ENCODE data around the gene CCL8. TPM values are rescaled to one million over a fixed set of nuclear protein-coding genes. Genes with fewer than 3 reads are reported as not detected.

CCL8 gene
- total and polyA plus RNA-seq, 7 donors = 1.6 to 12.5 (median 4.5) TPM; not detected in 3

DNA sequence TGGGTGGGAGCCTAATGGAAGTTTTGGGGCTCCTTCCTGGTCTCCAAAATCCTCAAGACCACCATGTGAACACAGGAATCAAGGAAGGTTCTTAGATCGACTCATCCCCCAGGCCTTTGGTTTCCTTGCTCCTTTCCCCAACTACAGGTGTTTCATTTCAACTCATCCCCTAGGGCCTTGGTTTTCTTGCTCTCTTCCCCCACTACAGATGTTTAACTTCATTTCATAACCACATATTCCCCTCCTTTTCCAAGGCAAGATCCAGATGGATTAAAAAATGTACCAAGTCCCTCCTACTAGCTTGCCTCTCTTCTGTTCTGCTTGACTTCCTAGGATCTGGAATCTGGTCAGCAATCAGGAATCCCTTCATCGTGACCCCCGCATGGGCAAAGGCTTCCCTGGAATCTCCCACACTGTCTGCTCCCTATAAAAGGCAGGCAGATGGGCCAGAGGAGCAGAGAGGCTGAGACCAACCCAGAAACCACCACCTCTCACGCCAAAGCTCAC is 33.9 kb upstream of the CCL8 start, which contains the start of gene CCL11:
Gene CCL11, plus strand, starts transcription at position 457 of the 507 bp plus-strand sequence. CDS start 67 bp downstream, outside the sequence.
- peak within 1 kb of the TSS in 3 of 4 donors; percentile 16 to 19 (median 17) for H3K4me3 ChIP-seq
- no peaks in the 10 kb centered on the region for H3K9me3 ChIP-seq
- no peaks in the 10 kb centered on the region for H3K36me3 ChIP-seq
- 77% methylated on average over 4 of the region's 4 CpGs for WGBS, 2 donors
- DNase-seq = no peak
- H3K27ac ChIP-seq = peak within 1 kb of the TSS in 3 of 4 donors; percentile 22 to 53 (median 28)
- no peaks in the 10 kb centered on the region for H3K4me1 ChIP-seq
- TF ChIP-seq POLR2AphosphoS5 (IDR thresholded peaks at IDR 0.05) = peak; percentile 54 to 74 (median 63)
- TF ChIP-seq, protein P1, sequence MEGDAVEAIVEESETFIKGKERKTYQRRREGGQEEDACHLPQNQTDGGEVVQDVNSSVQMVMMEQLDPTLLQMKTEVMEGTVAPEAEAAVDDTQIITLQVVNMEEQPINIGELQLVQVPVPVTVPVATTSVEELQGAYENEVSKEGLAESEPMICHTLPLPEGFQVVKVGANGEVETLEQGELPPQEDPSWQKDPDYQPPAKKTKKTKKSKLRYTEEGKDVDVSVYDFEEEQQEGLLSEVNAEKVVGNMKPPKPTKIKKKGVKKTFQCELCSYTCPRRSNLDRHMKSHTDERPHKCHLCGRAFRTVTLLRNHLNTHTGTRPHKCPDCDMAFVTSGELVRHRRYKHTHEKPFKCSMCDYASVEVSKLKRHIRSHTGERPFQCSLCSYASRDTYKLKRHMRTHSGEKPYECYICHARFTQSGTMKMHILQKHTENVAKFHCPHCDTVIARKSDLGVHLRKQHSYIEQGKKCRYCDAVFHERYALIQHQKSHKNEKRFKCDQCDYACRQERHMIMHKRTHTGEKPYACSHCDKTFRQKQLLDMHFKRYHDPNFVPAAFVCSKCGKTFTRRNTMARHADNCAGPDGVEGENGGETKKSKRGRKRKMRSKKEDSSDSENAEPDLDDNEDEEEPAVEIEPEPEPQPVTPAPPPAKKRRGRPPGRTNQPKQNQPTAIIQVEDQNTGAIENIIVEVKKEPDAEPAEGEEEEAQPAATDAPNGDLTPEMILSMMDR (IDR thresholded peaks at IDR 0.05) = no peak
- TF ChIP-seq POLR2A (IDR thresholded peaks at IDR 0.05) = no peak
- H3K27me3 ChIP-seq = no peaks in the 10 kb centered on the region
- intact Hi-C loops (cut with DNase I) = loop anchor here (10.0 kb wide), 1 partner anchor 69 kb away; the partner anchor contains the start of gene CCL13

DNA sequence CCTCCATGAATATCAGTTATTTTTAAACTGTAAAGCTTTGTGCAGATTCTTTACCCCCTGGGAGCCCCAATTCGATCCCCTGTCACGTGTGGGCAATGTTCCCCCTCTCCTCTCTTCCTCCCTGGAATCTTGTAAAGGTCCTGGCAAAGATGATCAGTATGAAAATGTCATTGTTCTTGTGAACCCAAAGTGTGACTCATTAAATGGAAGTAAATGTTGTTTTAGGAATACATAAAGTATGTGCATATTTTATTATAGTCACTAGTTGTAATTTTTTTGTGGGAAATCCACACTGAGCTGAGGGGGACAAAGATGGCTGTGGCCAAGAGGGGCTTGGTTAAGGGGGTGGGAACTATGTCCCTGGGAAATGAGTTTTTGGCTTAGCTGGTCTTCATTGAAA is 31.4 kb upstream of the CCL8 start:
- no peaks in the 10 kb centered on the region for H3K36me3 ChIP-seq
- WGBS, 2 donors = 20 to 60% methylated on average over 2 of the region's 2 CpGs
- no peaks in the 10 kb centered on the region for H3K4me1 ChIP-seq
- H3K27ac ChIP-seq = no peak overlapping the region
- intact Hi-C loops (cut with DNase I) = loop anchor here (10.0 kb wide), 1 partner anchor 67 kb away; the partner anchor contains the start of gene CCL13
- no peak overlapping the region for H3K4me3 ChIP-seq
- no peak for DNase-seq
- H3K27me3 ChIP-seq = no peaks in the 10 kb centered on the region
- TF ChIP-seq POLR2AphosphoS5 (IDR thresholded peaks at IDR 0.05) = no peak
- no peak for TF ChIP-seq EP300 (IDR thresholded peaks at IDR 0.05)
- TF ChIP-seq, protein P1 (IDR thresholded peaks at IDR 0.05) = no peak
- no peak for TF ChIP-seq POLR2A (IDR thresholded peaks at IDR 0.05)
- no peaks in the 10 kb centered on the region for H3K9me3 ChIP-seq

DNA sequence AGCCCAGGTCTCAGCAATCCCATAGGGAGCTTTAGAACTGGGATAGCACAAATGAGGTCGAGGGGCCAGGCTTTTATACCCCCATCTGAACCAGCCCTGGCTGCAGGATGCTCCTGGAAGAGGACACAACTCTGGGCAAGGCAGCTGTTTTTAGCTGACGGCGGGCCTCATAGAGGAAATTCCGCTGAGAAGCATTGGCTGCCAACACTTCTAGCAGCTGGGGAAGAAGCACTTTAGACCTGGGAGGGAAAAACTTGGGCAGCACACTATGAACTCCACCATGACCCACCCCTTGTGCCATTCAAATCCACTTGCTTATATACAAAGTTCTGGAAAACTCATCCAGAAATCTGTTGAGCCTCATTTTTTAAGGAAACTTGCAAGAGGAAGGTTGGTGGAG is 28.6 kb upstream of the CCL8 start:
- Histone ChIP-seq H3K27ac (no peak overlapping the region), H3K9me3 (no peaks in the 10 kb centered on the region), H3K4me1 (no peaks in the 10 kb centered on the region), H3K36me3 (no peaks in the 10 kb centered on the region), H3K4me3 (no peak overlapping the region), H3K27me3 (no peaks in the 10 kb centered on the region)
- TF ChIP-seq, protein P1 (IDR thresholded peaks at IDR 0.05) = no peak
- TF ChIP-seq POLR2AphosphoS5 (IDR thresholded peaks at IDR 0.05) = no peak
- no peak for TF ChIP-seq POLR2A (IDR thresholded peaks at IDR 0.05)
- no peak for TF ChIP-seq EP300 (IDR thresholded peaks at IDR 0.05)
- DNase-seq = no peak
- intact Hi-C loops (cut with DNase I) = no loop called here
- 65 to 66% methylated on average over 4 of the region's 4 CpGs for WGBS, 2 donors

DNA sequence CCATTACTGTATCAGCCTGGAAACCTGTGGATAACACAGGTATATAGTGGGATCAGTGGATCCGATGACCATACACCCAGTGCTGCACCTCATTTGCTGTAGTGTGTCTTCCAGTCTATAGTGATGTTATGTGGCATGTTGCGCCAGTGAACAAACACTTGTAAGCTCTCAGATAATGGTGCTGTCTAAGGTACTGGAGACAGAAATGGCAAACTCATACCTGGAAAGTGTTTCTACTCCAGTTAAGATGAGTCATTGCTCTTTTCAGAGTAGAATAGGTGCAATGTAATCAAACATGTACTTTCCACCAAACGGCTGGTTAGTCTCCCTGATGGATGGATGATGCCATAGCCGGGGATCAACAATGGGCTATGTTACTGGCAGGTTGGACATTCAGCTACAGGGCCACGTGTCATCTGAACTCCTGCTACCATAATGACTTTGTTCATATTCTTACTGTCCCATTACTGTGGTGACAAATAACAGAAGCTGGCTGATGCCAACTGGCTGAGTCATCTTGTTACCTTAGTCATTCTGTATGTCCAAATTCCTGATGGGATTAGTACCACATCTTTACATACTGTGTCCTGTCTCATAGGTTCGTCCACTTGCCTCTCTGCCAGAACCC is 27.4 kb upstream of the CCL8 start:
- intact Hi-C loops (cut with DNase I) = no loop called here
- no peaks in the 10 kb centered on the region for H3K4me1 ChIP-seq
- H3K36me3 ChIP-seq = no peaks in the 10 kb centered on the region
- WGBS, 2 donors = 86 to 91% methylated on average over 6 of the region's 6 CpGs
- TF ChIP-seq, protein P1 (IDR thresholded peaks at IDR 0.05) = no peak
- TF ChIP-seq POLR2A (IDR thresholded peaks at IDR 0.05) = no peak
- TF ChIP-seq EP300 (IDR thresholded peaks at IDR 0.05) = no peak
- TF ChIP-seq POLR2AphosphoS5 (IDR thresholded peaks at IDR 0.05) = no peak
- no peaks in the 10 kb centered on the region for H3K9me3 ChIP-seq
- H3K4me3 ChIP-seq = no peak overlapping the region
- no peaks in the 10 kb centered on the region for H3K27me3 ChIP-seq
- no peak for DNase-seq
- no peak overlapping the region for H3K27ac ChIP-seq

Measured in sigmoid colon (tissue), 7 donors.